Keratinocyte (primary cell): Measurements from ENCODE around the gene CFAP298. TPM values are rescaled to one million over a fixed set of nuclear protein-coding genes. Genes with fewer than 3 reads are reported as not detected.
"Not testable (repeated sequence)": the region's sequence is repeated elsewhere in the genome, so short reads cannot be mapped to it uniquely, and the experiment has no call there.

Experiments used
- DNase-seq: peaks from one replicate; pipeline ENCODE4 v3.0.0-alpha.2; 2011; ENCODE audit warnings: low read depth, missing footprints, low spot score
- FAIRE-seq: peaks from 2 replicates; lab custom pipeline; 2011; peaks lifted over from hg19 to GRCh38; lab: Jason Lieb, UNC
- H2AFZ ChIP-seq: 2 replicates; pipeline ENCODE4 v1.6.0; 2012; ENCODE audit warnings: low read length, control low read depth, inconsistent platforms; ENCODE audit not compliant: control insufficient read depth
- H3K27ac ChIP-seq: 2 replicates; pipeline ENCODE4 v1.5.1; 2011; ENCODE audit warnings: low read length; ENCODE audit not compliant: control insufficient read depth, insufficient read depth
- H3K27me3 ChIP-seq: 3 replicates; pipeline ENCODE4 v1.6.0; 2011; ENCODE audit warnings: low read length; ENCODE audit not compliant: control insufficient read depth, insufficient read depth; ENCODE audit errors: extremely low read depth
- H3K36me3 ChIP-seq, 2 experiments: 2 replicates in 1 of 2; 3 replicates in 1 of 2; pipeline ENCODE4 v1.5.1; 2011; ENCODE audit warnings: low read length in 2 of 2, mild to moderate bottlenecking in 1 of 2; ENCODE audit not compliant: control insufficient read depth in 2 of 2, insufficient read depth in 2 of 2; ENCODE audit errors: extremely low read depth in 1 of 2
- H3K4me1 ChIP-seq: 3 replicates; pipeline ENCODE4 v1.5.1; 2011; ENCODE audit warnings: low read length; ENCODE audit not compliant: control insufficient read depth, insufficient read depth; ENCODE audit errors: extremely low read depth
- H3K4me2 ChIP-seq: 3 replicates; pipeline ENCODE4 v1.6.0; 2011; ENCODE audit warnings: low read depth, low read length; ENCODE audit not compliant: control insufficient read depth, insufficient read depth; ENCODE audit errors: extremely low read depth
- H3K4me3 ChIP-seq, 3 experiments: fragments of 200-600 bp in 1 of 3; sonication (generic) in 1 of 3; 2 replicates in 2 of 3; 3 replicates in 1 of 3; pipeline ENCODE4 v1.5.1; 2011 to 2016; ENCODE audit warnings: low read length in 3 of 3, mild to moderate bottlenecking in 3 of 3, control low read depth in 2 of 3, inconsistent platforms in 1 of 3, low read depth in 1 of 3, mixed read lengths in 1 of 3, mixed run types in 1 of 3, moderate library complexity in 1 of 3; ENCODE audit not compliant: control insufficient read depth in 2 of 3, insufficient read depth in 2 of 3; ENCODE audit errors: extremely low read depth in 1 of 3
- H3K79me2 ChIP-seq: 2 replicates; pipeline ENCODE4 v1.6.0; 2012; ENCODE audit warnings: low read length; ENCODE audit not compliant: control insufficient read depth, insufficient read depth
- H3K9ac ChIP-seq: 3 replicates; pipeline ENCODE4 v1.6.0; 2011; ENCODE audit warnings: low read length; ENCODE audit not compliant: control insufficient read depth, insufficient read depth; ENCODE audit errors: extremely low read depth
- H3K9me1 ChIP-seq: 3 replicates; pipeline ENCODE4 v1.6.0; 2011; ENCODE audit warnings: low read length; ENCODE audit not compliant: control insufficient read depth, insufficient read depth; ENCODE audit errors: extremely low read depth
- H3K9me3 ChIP-seq: 2 replicates; pipeline ENCODE4 v1.5.1; 2012; ENCODE audit warnings: low read depth, low read length; ENCODE audit not compliant: control insufficient read depth
- H4K20me1 ChIP-seq: 3 replicates; pipeline ENCODE4 v1.6.0; 2011; ENCODE audit warnings: low read length; ENCODE audit not compliant: control insufficient read depth, insufficient read depth; ENCODE audit errors: extremely low read depth
- EZH2 ChIP-seq: IDR thresholded peaks from one replicate; pipeline ENCODE4 v1.6.1; 2012; ENCODE audit warnings: inconsistent platforms, mild to moderate bottlenecking, low read length, moderate library complexity
- dilution Hi-C: fragments of 300-500 bp; cut with MboI; formaldehyde crosslinking; loops from one replicate; pipeline ENCODE4 v1.7.0; 2020; ENCODE audit warnings: low sequenced_read_pairs; ENCODE audit not compliant: extremely low pct_ligation_motif_present
- polyA plus RNA-seq, 5 experiments: library from polyadenylated mRNA; depleted of rRNA in 3 of 5; stranded (reverse) in 3 of 5; stranded (forward) in 1 of 5; unstranded in 1 of 5; fragments of >200 nt; gene quantifications; 1 replicate in 1 of 5; 2 replicates in 3 of 5; 3 replicates in 1 of 5; pipeline versions ENCODE4 v1.2.1 to v1.2.3, GENCODE V29; 2011 to 2012; ENCODE audit warnings: missing spikeins in 2 of 5, low read depth in 1 of 5, low replicate concordance in 1 of 5
- TF ChIP-seq, protein P1 (sequence below), 3 experiments: IDR thresholded peaks in 1 of 3; conservative IDR thresholded peaks in 1 of 3; optimal IDR thresholded peaks in 1 of 3; 2 replicates in 2 of 3; 3 replicates in 1 of 3; pipeline versions ENCODE3 to v1.5.1; 2011; ENCODE audit warnings: low read length in 3 of 3, mild to moderate bottlenecking in 3 of 3, moderate library complexity in 2 of 3, control low read depth in 1 of 3, inconsistent platforms in 1 of 3; ENCODE audit not compliant: insufficient read depth in 2 of 3; ENCODE audit errors: extremely low read depth in 1 of 3

CFAP298 gene
- polyA plus RNA-seq, 1 donor (not counting 4 experiments of a cell fraction or from before 2014, with no cell fraction given): 47.2 TPM

DNA sequence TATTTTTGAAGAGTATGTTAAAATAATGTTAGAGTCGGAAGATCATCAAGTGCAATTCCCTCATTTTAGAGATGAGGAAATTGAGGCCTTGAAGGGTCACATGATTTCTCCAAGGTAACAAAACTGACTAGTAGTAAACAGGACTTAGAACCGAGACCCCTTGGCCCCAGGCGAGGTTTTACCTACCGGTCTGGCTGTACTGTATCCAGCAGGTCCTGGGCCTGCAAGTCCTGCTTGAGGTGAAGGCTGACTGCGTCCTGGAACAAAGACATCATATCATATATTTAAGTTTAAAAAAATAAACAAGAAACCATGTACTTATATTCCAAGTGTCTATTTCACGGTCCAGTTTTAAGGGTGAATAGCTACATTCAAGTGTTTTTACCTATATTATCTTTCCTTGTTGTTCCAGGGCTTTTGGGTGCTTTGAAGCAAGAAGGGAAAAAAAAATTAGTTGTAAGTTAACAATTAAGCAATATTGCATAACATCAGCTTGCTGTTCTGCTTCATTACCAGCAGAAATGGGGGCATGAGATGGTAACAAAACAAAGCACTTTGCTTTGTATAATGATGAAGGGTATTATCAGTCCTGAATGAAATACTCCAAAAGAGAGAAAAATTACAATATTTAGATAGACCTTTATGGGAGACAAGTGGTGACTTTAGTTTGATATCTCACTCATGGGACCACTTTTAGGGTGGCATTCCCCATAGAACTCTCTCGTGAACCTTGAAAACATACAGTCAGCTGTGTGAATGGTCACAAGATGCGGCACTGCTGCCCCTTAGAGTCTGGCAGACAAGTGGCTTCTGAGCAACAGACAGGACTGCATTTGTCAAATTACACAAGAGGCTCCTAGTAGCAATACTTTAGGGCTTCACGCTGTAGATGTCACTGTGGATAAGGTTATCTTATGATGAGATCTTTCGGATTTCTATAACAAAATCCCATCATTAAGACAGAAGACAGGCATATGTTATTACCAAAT lies 29.8 kb upstream of the CFAP298 start:
- no peak overlapping the region for H3K9ac ChIP-seq
- H3K4me2 ChIP-seq: no peak overlapping the region
- H3K79me2 ChIP-seq: no peaks in the 10 kb centered on the region
- no peaks in the 10 kb centered on the region for H3K9me1 ChIP-seq
- no peaks in the 10 kb centered on the region for H3K4me1 ChIP-seq
- H3K27me3 ChIP-seq: no peaks in the 10 kb centered on the region
- DNase-seq (no peak), FAIRE-seq (no peak)
- no peak overlapping the region for H2AFZ ChIP-seq
- TF ChIP-seq, protein P1, sequence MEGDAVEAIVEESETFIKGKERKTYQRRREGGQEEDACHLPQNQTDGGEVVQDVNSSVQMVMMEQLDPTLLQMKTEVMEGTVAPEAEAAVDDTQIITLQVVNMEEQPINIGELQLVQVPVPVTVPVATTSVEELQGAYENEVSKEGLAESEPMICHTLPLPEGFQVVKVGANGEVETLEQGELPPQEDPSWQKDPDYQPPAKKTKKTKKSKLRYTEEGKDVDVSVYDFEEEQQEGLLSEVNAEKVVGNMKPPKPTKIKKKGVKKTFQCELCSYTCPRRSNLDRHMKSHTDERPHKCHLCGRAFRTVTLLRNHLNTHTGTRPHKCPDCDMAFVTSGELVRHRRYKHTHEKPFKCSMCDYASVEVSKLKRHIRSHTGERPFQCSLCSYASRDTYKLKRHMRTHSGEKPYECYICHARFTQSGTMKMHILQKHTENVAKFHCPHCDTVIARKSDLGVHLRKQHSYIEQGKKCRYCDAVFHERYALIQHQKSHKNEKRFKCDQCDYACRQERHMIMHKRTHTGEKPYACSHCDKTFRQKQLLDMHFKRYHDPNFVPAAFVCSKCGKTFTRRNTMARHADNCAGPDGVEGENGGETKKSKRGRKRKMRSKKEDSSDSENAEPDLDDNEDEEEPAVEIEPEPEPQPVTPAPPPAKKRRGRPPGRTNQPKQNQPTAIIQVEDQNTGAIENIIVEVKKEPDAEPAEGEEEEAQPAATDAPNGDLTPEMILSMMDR (optimal IDR thresholded peaks at IDR 0.05 in 1 of 3, IDR thresholded peaks at IDR 0.05 in 1 of 3, conservative IDR thresholded peaks at IDR 0.05 in 1 of 3; ENCODE audit: extremely low read depth in 1 of 3, insufficient read depth in 2 of 3, low read length in 3 of 3): no peak
- TF ChIP-seq EZH2: no peak
- dilution Hi-C loops: no loop called here
- no peak overlapping the region for H3K27ac ChIP-seq
- peaks cover 2 to 5% of the 10 kb centered on the region in 2 experiments for H3K36me3 ChIP-seq
- no peak overlapping the region for H3K4me3 ChIP-seq
- H4K20me1 ChIP-seq: no peaks in the 10 kb centered on the region
- H3K9me3 ChIP-seq: no peaks in the 10 kb centered on the region

DNA sequence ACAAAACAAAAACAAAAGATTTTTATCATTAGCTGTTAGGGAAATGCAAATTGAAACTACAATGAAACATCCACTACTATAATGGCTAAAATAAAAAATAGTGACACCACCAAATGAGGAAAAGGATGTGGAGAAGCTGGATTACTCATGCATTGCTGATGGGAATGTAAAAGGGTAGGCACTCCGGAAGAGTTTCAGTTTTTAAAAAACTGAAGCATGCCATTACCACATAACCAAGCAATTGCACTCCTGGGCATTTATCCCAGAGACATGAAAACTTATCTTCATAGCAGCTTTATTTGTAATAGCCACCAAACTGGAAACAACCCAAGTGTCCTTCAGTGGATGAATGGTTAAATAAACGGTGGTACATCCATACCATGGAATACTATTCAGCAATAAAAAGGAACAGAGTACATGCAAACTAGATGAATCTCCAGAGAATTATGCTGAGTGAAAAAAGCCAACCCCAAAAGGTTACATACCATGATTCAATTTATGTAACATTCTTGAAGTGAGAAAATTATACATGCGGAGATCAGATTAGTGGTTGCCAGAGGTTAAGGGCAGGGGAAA lies 14.5 kb upstream of the CFAP298 start:
- no peak overlapping the region for H3K9ac ChIP-seq
- no peaks in the 10 kb centered on the region for H3K79me2 ChIP-seq
- TF ChIP-seq EZH2: no peak
- TF ChIP-seq, protein P1 (optimal IDR thresholded peaks at IDR 0.05 in 1 of 3, IDR thresholded peaks at IDR 0.05 in 1 of 3, conservative IDR thresholded peaks at IDR 0.05 in 1 of 3; ENCODE audit: extremely low read depth in 1 of 3, insufficient read depth in 2 of 3, low read length in 3 of 3): no peak
- FAIRE-seq (no peak), DNase-seq (no peak)
- no peaks in the 10 kb centered on the region for H3K9me3 ChIP-seq
- no peaks in the 10 kb centered on the region for H4K20me1 ChIP-seq
- H3K36me3 ChIP-seq: peaks cover 0 to 5% of the 10 kb centered on the region in 2 experiments
- H3K4me1 ChIP-seq: peaks cover 5% of the 10 kb centered on the region
- no peaks in the 10 kb centered on the region for H3K9me1 ChIP-seq
- no peak overlapping the region for H3K4me3 ChIP-seq
- no peak overlapping the region for H2AFZ ChIP-seq
- dilution Hi-C loops: no loop called here
- no peak overlapping the region for H3K4me2 ChIP-seq
- H3K27me3 ChIP-seq: no peaks in the 10 kb centered on the region
- no peak overlapping the region for H3K27ac ChIP-seq

DNA sequence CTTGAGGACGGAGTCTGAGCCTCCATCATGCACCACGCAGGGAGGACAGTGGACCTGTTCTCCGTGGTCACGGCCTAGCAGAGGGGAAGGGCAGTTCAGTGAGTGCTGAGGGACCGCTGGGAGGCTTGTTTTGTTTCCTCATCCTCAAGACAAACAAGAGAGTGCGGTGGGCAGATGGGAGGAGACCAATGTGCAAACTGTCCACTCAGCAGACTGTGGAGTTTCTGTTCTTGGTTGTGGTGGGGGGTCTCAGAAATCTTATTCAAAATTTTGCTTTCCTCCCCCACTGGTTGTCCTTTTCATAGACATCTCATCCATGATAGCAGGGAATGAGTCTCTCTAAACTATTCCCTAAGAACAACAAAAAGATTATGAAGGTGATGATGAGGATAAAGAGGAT lies 6.0 kb upstream of the CFAP298 start:
- H3K4me1 ChIP-seq, H3K9me3 ChIP-seq, H2AFZ ChIP-seq, H3K27me3 ChIP-seq, H3K9ac ChIP-seq, H3K4me2 ChIP-seq, H3K36me3 ChIP-seq, dilution Hi-C loops, H3K4me3 ChIP-seq, H3K27ac ChIP-seq, FAIRE-seq, H4K20me1 ChIP-seq, DNase-seq, H3K79me2 ChIP-seq, H3K9me1 ChIP-seq: not testable (repeated sequence)
